Caco-2 (cell line): ENCODE data around the gene TTC17. TPM values are rescaled to one million over a fixed set of nuclear protein-coding genes. Genes with fewer than 3 reads are reported as not detected.

Experiments
- BruUV-seq: library from RNA; stranded (reverse); fragments of 400-500 nt; replicated peaks from 2 replicates; lab custom pipeline; 2021; lab: Mats Ljungman, UMichigan
- CTCF ChIA-PET: fragments of 300-600 bp; sonication (Branson Sonifier 250); formaldehyde crosslinking; loops from one replicate; lab custom pipeline; 2022; ENCODE audit warnings: antibody characterized with exemption; lab: Charles Lee
- POLR2A ChIA-PET: fragments of 300-600 bp; sonication (Branson Sonifier 250); formaldehyde crosslinking; loops from one replicate; lab custom pipeline; 2022; ENCODE audit warnings: antibody characterized with exemption; lab: Charles Lee
- DNase-seq, 2 experiments: peaks; one replicate each; pipeline versions ENCODE4 v3.0.0 to v3.0.0-alpha.2; 2020 to 2022
- H3K27me3 ChIP-seq: replicated peaks from 2 replicates; pipeline ENCODE4 v1.6.0; 2011; ENCODE audit warnings: low read length; ENCODE audit not compliant: control insufficient read depth, insufficient read depth
- H3K36me3 ChIP-seq: 2 replicates; pipeline ENCODE4 v1.5.1; 2011; ENCODE audit warnings: low read length; ENCODE audit not compliant: control insufficient read depth, insufficient read depth
- H3K4me1 ChIP-seq: fragments of 250-450 bp; sonication (Bioruptor Pico); 2 replicates; pipeline ENCODE4 v1.5.1; 2020; ENCODE audit warnings: mild to moderate bottlenecking
- H3K4me3 ChIP-seq: 2 replicates; pipeline ENCODE4 v1.5.1; 2011; ENCODE audit warnings: low read depth, mild to moderate bottlenecking, control low read depth, low read length
- H3K9me3 ChIP-seq: fragments of 250-450 bp; sonication (Bioruptor Pico); 2 replicates; pipeline ENCODE4 v1.5.1; 2020; ENCODE audit warnings: mild to moderate bottlenecking, moderate library complexity
- H3K27ac Mint-ChIP-seq: one replicate; pipeline ENCODE4 v1.8.0; 2022; ENCODE audit warnings: mixed read lengths; ENCODE audit not compliant: unreplicated experiment
- H3K27me3 Mint-ChIP-seq: one replicate; pipeline ENCODE4 v1.8.0; 2022; ENCODE audit warnings: mixed read lengths; ENCODE audit not compliant: insufficient read depth, unreplicated experiment
- H3K36me3 Mint-ChIP-seq: one replicate; pipeline ENCODE4 v1.8.0; 2022; ENCODE audit warnings: mild to moderate bottlenecking, mixed read lengths; ENCODE audit not compliant: insufficient read depth, unreplicated experiment
- H3K4me1 Mint-ChIP-seq: one replicate; pipeline ENCODE4 v1.8.0; 2022; ENCODE audit warnings: low read depth, mixed read lengths; ENCODE audit not compliant: unreplicated experiment
- H3K4me3 Mint-ChIP-seq: one replicate; pipeline ENCODE4 v1.8.0; 2022; ENCODE audit warnings: mild to moderate bottlenecking, moderate library complexity, mixed read lengths; ENCODE audit not compliant: unreplicated experiment
- H3K9me3 Mint-ChIP-seq: one replicate; pipeline ENCODE4 v1.8.0; 2022; ENCODE audit warnings: mixed read lengths; ENCODE audit not compliant: unreplicated experiment
- CTCF ChIP-seq, 2 experiments: fragments of 200-600 bp in 1 of 2; IDR thresholded peaks; 1 replicate in 1 of 2; 2 replicates in 1 of 2; pipeline versions ENCODE4 v1.5.1 to v1.8.0; 2011 to 2022; ENCODE audit warnings: antibody characterized with exemption in 1 of 2, control low read depth in 1 of 2, inconsistent platforms in 1 of 2, low read depth in 1 of 2, low read length in 1 of 2, mild to moderate bottlenecking in 1 of 2, moderate library complexity in 1 of 2; ENCODE audit not compliant: insufficient read depth in 1 of 2, severe bottlenecking in 1 of 2, unreplicated experiment in 1 of 2
- intact Hi-C: fragments of 100-400 bp; cut with micrococcal nuclease; formaldehyde crosslinking; loops from one replicate; pipeline ENCODE4 v1.10.0; 2022; ENCODE audit not compliant: unreplicated experiment
- total RNA-seq: library from RNA; stranded (reverse); gene quantifications from 2 replicates; pipeline ENCODE4 v1.2.3, GENCODE V29; 2022

The TTC17 gene
- total RNA-seq, 1 experiment from 2014 or later = 73.1 TPM

GRCh38 chr11:43396617-43397016, 37.9 kb downstream of the TTC17 start:
- peaks cover 7% of the 10 kb centered on the region for H3K4me1 Mint-ChIP-seq
- peaks cover 69% of the 10 kb centered on the region for H3K36me3 Mint-ChIP-seq
- ChIA-PET CTCF (interaction anchor here (0.9 kb wide), 1 partner anchor 85 kb away, joined by 3 read pairs; no protein-coding TSS in a partner anchor), POLR2A (no interaction called here)
- H3K4me3 Mint-ChIP-seq = no peak overlapping the region
- intact Hi-C loops = loop anchor here (1.0 kb wide), 1 partner anchor 14 kb away; no protein-coding TSS in a partner anchor
- no peak for TF ChIP-seq CTCF (IDR thresholded peaks at IDR 0.05; ENCODE audit: insufficient read depth in 1 of 2, low read depth in 1 of 2, low read length in 1 of 2, severe bottlenecking in 1 of 2, unreplicated experiment in 1 of 2)
- DNase-seq = peak in 1 of 2 experiments; percentile 24
- no TSS peak for BruUV-seq
- H3K36me3 ChIP-seq = peaks cover 2% of the 10 kb centered on the region
- no peaks in the 10 kb centered on the region for H3K27me3 ChIP-seq
- H3K27me3 Mint-ChIP-seq = no peaks in the 10 kb centered on the region
- no peaks in the 10 kb centered on the region for H3K9me3 ChIP-seq
- no peaks in the 10 kb centered on the region for H3K9me3 Mint-ChIP-seq
- no peak overlapping the region for H3K4me3 ChIP-seq
- peaks cover 5% of the 10 kb centered on the region; the same call in 1 of the 2 replicates for H3K4me1 ChIP-seq
- H3K27ac Mint-ChIP-seq = no peak overlapping the region

GRCh38 chr11:43397251-43397650, 38.5 kb downstream of the TTC17 start:
- Histone ChIP-seq H3K4me1 (peaks cover 5% of the 10 kb centered on the region; the same call in 1 of the 2 replicates), H3K36me3 (peaks cover 2% of the 10 kb centered on the region), H3K27me3 (no peaks in the 10 kb centered on the region), H3K9me3 (no peaks in the 10 kb centered on the region), H3K4me3 (no peak overlapping the region)
- no peaks in the 10 kb centered on the region for H3K27me3 Mint-ChIP-seq
- TF ChIP-seq CTCF (IDR thresholded peaks at IDR 0.05; ENCODE audit: insufficient read depth in 1 of 2, low read depth in 1 of 2, low read length in 1 of 2, severe bottlenecking in 1 of 2, unreplicated experiment in 1 of 2) = no peak
- ChIA-PET POLR2A (no interaction called here), CTCF (no interaction called here)
- intact Hi-C loops = no loop called here
- H3K9me3 Mint-ChIP-seq = no peaks in the 10 kb centered on the region
- no TSS peak for BruUV-seq
- no peak overlapping the region for H3K27ac Mint-ChIP-seq
- no peak overlapping the region for H3K4me3 Mint-ChIP-seq
- H3K36me3 Mint-ChIP-seq = peaks cover 75% of the 10 kb centered on the region
- peaks cover 7% of the 10 kb centered on the region for H3K4me1 Mint-ChIP-seq
- DNase-seq = no peak

- Histone ChIP-seq H3K9me3 (no peaks in the 10 kb centered on the region), H3K4me3 (no peak overlapping the region), H3K4me1 (peaks cover 5% of the 10 kb centered on the region; the same call in 1 of the 2 replicates), H3K27me3 (no peaks in the 10 kb centered on the region), H3K36me3 (peaks cover 2% of the 10 kb centered on the region; the same call in 1 of the 2 replicates)
- no peak for DNase-seq
- Mint-ChIP-seq H3K4me3 (no peak overlapping the region), H3K36me3 (peaks cover 75% of the 10 kb centered on the region), H3K27me3 (no peaks in the 10 kb centered on the region), H3K4me1 (peaks cover 7% of the 10 kb centered on the region), H3K27ac (no peak overlapping the region), H3K9me3 (no peaks in the 10 kb centered on the region)
- CTCF ChIA-PET = no interaction called here
- intact Hi-C loops = no loop called here
- POLR2A ChIA-PET = no interaction called here
- no TSS peak for BruUV-seq
- TF ChIP-seq CTCF (IDR thresholded peaks at IDR 0.05; ENCODE audit: insufficient read depth in 1 of 2, low read depth in 1 of 2, low read length in 1 of 2, severe bottlenecking in 1 of 2, unreplicated experiment in 1 of 2) = no peak
These were observed 41.4 kb downstream of the TTC17 start for GRCh38 chr11:43399983-43400630.
